Measurements from ENCODE around the gene GTPBP4. TPM values are rescaled to one million over a fixed set of nuclear protein-coding genes. Genes with fewer than 3 reads are reported as not detected.

The GTPBP4 gene
- total and polyA plus RNA-seq, 2 of the 8 experiments (the other 6 are each of a cell fraction or from before 2014, with no cell fraction given) = 16.9 to 98.1 TPM

DNA sequence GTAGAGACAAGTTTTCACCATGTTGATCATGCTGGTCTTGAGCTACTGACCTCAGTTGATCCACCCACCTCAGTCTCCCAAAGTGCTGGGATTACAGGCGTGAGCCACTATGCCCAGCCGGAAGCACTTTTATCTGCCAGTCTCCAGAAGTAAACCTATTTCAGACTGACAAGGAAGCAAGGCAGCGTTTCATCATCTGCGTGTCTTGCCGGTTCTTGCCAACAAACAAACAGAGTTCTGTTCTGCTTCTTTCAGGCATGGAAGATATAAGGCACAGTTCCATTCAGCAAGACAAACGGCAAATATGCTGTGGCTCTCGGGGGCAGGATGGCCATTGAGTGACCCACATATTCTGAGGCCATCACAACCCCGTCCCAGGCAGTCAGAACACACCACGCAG, 41.2 kb upstream of the GTPBP4 start:
- DNase-seq (ENCODE audit: low read depth in 1 of 2, low spot score in 2 of 2) (no peak), FAIRE-seq (no peak)
- H3K79me1 ChIP-seq (ENCODE audit: low read depth, low read length) = no peaks in the 10 kb centered on the region
- no peak overlapping the region for H2BK20ac ChIP-seq (ENCODE audit: low read length)
- no peak overlapping the region for H3K27ac ChIP-seq (ENCODE audit: low read depth, low read length)
- H3K56ac ChIP-seq (replicated peaks; ENCODE audit: insufficient read length, low read depth, low read length) = no peak overlapping the region
- H4K5ac ChIP-seq (ENCODE audit: insufficient read length, low read depth, low read length) = no peak overlapping the region
- no peak overlapping the region for H3K14ac ChIP-seq (ENCODE audit: insufficient read length)
- H3K4me2 ChIP-seq (ENCODE audit: insufficient read depth in 1 of 2, low read depth in 2 of 2, low read length in 2 of 2) = no peak overlapping the region
- no peak overlapping the region for H3K4ac ChIP-seq (replicated peaks; ENCODE audit: insufficient read length, low read depth, low read length)
- no peak overlapping the region for H3K4me3 ChIP-seq (ENCODE audit: extremely low read depth in 1 of 4, insufficient read depth in 2 of 4, low read depth in 3 of 4, low read length in 4 of 4)
- WGBS, 2 experiments (ENCODE audit: extremely low coverage in 1 of 2, insufficient coverage in 1 of 2, insufficient read length in 1 of 2, insufficient replicate concordance in 2 of 2, low coverage in 1 of 2, low lambda C conversion rate in 2 of 2, missing lambda C conversion rate in 1 of 2) = 96% methylated on average over 9 of the region's 9 CpGs; no CpG with 5 or more reads in 1 of the 2 experiments
- H3K23ac ChIP-seq (ENCODE audit: insufficient read length) = no peak overlapping the region
- POLR2A ChIA-PET (ENCODE audit: partially characterized antibody) = no interaction called here
- H4K91ac ChIP-seq (replicated peaks; ENCODE audit: insufficient read length, low read length) = no peak overlapping the region
- H3K36me3 ChIP-seq (ENCODE audit: control insufficient read depth in 2 of 4, insufficient read depth in 4 of 4, low read length in 3 of 4) = no peaks in the 10 kb centered on the region
- peak overlapping the region; percentile 24; the same call in 1 of the 2 replicates for H2AK5ac ChIP-seq (ENCODE audit: low read depth, low read length)
- H2AFZ ChIP-seq (ENCODE audit: low read length) = no peak overlapping the region
- H3K9ac ChIP-seq (replicated peaks in 1 of 4; ENCODE audit: extremely low read depth in 1 of 4, low read depth in 3 of 4, low read length in 3 of 4) = no peak overlapping the region
- H3K4me1 ChIP-seq (replicated peaks in 1 of 4; ENCODE audit: control insufficient read depth in 3 of 4, insufficient read depth in 4 of 4, low read length in 3 of 4) = peaks cover 0 to 4% (median 0%) of the 10 kb centered on the region in 4 experiments; a peak in 1 of 7 replicates
- H2BK12ac ChIP-seq (ENCODE audit: low read depth, low read length) = no peak overlapping the region
- H3K23me2 ChIP-seq (ENCODE audit: low read depth, low read length) = no peaks in the 10 kb centered on the region
- CTCF ChIA-PET (ENCODE audit: partially characterized antibody) = no interaction called here
- H2BK5ac ChIP-seq (ENCODE audit: low read depth, low read length) = no peak overlapping the region
- H3K18ac ChIP-seq (ENCODE audit: extremely low read depth, low read length) = no peak overlapping the region
- H3K79me2 ChIP-seq (ENCODE audit: control insufficient read depth in 1 of 2, insufficient read depth in 2 of 2, low read length in 2 of 2) = no peaks in the 10 kb centered on the region
- no peak for TF ChIP-seq PHF8 (conservative IDR thresholded peaks at IDR 0.05; ENCODE audit: low read depth, low read length)
- no peak for TF ChIP-seq CBX5 (IDR thresholded peaks at IDR 0.05; ENCODE audit: low read depth, low read length)
- no peak for TF ChIP-seq NRF1 (IDR thresholded peaks at IDR 0.05; ENCODE audit: low read depth, low read length)
- TF ChIP-seq USF2 (IDR thresholded peaks at IDR 0.05; ENCODE audit: low read length) = no peak
- TF ChIP-seq ASH2L (IDR thresholded peaks at IDR 0.05; ENCODE audit: low read length) = no peak
- H4K8ac ChIP-seq (ENCODE audit: extremely low read depth, insufficient read depth, low read length) = no peak overlapping the region
- H3K27me3 ChIP-seq (replicated peaks in 1 of 4; ENCODE audit: control insufficient read depth in 3 of 4, extremely low read depth in 1 of 4, insufficient read depth in 3 of 4, low read length in 3 of 4) = no peaks in the 10 kb centered on the region
- H2BK15ac ChIP-seq (ENCODE audit: low read length) = no peak overlapping the region
- no peaks in the 10 kb centered on the region for H3K9me3 ChIP-seq (ENCODE audit: insufficient read depth in 2 of 2, low read depth in 1 of 2, low read length in 1 of 2)
- peaks cover 0 to 1% of the 10 kb centered on the region in 2 experiments for H4K20me1 ChIP-seq (replicated peaks in 1 of 2; ENCODE audit: control insufficient read depth in 1 of 2, insufficient read depth in 2 of 2, low read length in 2 of 2)
- no peak overlapping the region for H2BK120ac ChIP-seq (replicated peaks; ENCODE audit: low read depth, low read length)

Data from H1 (cell line).